Panc1 (cell line): ENCODE measurements around the gene SLC35F1. TPM values are rescaled to one million over a fixed set of nuclear protein-coding genes. Genes with fewer than 3 reads are reported as not detected.

ENCODE experiments used
- ATAC-seq: fragments of 200-7000 bp; cut with Tn5 transposase; 2 replicates; pipeline ENCODE4 v1.9.1; 2020; ENCODE audit warnings: mild to moderate bottlenecking, moderate library complexity
- BruUV-seq: library from RNA; stranded (reverse); fragments of 400-500 nt; replicated peaks from 2 replicates; lab custom pipeline; 2021; lab: Mats Ljungman, UMichigan
- CTCF ChIA-PET: fragments of 300-600 bp; sonication (Branson Sonifier 250); formaldehyde crosslinking; loops from one replicate; lab custom pipeline; 2022; ENCODE audit warnings: antibody characterized with exemption; lab: Charles Lee
- POLR2A ChIA-PET: fragments of 300-600 bp; sonication (Branson Sonifier 250); formaldehyde crosslinking; loops from one replicate; lab custom pipeline; 2022; ENCODE audit warnings: antibody characterized with exemption; lab: Charles Lee
- DNase-seq: peaks from one replicate; pipeline ENCODE4 v3.0.0-alpha.2; 2010; ENCODE audit warnings: low read depth, low spot score
- H3K27ac ChIP-seq: 2 replicates; pipeline ENCODE4 v1.5.1; 2011; ENCODE audit warnings: mild to moderate bottlenecking, low read length, inconsistent platforms
- H3K27me3 ChIP-seq: fragments of 200-500 bp; sonication (Bioruptor generic); 2 replicates; pipeline ENCODE4 v1.6.0; 2014; ENCODE audit warnings: low read length, inconsistent platforms; ENCODE audit not compliant: control insufficient read depth, insufficient read depth
- H3K36me3 ChIP-seq: fragments of 200-500 bp; sonication (Bioruptor generic); 2 replicates; pipeline ENCODE4 v1.5.1; 2014; ENCODE audit warnings: inconsistent platforms, mild to moderate bottlenecking, low read length, moderate library complexity; ENCODE audit not compliant: control insufficient read depth, insufficient read depth
- H3K4me1 ChIP-seq: 2 replicates; pipeline ENCODE4 v1.5.1; 2011; ENCODE audit warnings: inconsistent platforms, mild to moderate bottlenecking, low read length, moderate library complexity; ENCODE audit not compliant: control insufficient read depth, insufficient read depth
- H3K4me3 ChIP-seq, 2 experiments: 2 replicates each; pipeline ENCODE4 v1.5.1; 2011 to 2012; ENCODE audit warnings: low read depth in 2 of 2, low read length in 2 of 2, mild to moderate bottlenecking in 2 of 2, inconsistent platforms in 1 of 2, moderate library complexity in 1 of 2
- H3K9me3 ChIP-seq: fragments of 200-500 bp; sonication (Bioruptor generic); 2 replicates; pipeline ENCODE4 v1.5.1; 2014; ENCODE audit warnings: low read depth, mild to moderate bottlenecking, inconsistent platforms, low read length, moderate library complexity; ENCODE audit not compliant: control insufficient read depth, insufficient read depth
- POLR2AphosphoS5 ChIP-seq: IDR thresholded peaks from 2 replicates; pipeline ENCODE4 v1.6.1; 2012; ENCODE audit warnings: mild to moderate bottlenecking, low read depth, low read length, moderate library complexity
- SIN3A ChIP-seq: IDR thresholded peaks from 2 replicates; pipeline ENCODE4 v1.6.1; 2012; ENCODE audit warnings: low read depth, mild to moderate bottlenecking, low read length, moderate library complexity, borderline replicate concordance; ENCODE audit not compliant: insufficient read depth
- TCF7L2 ChIP-seq: IDR thresholded peaks from 2 replicates; pipeline ENCODE4 v1.6.1; 2011; ENCODE audit warnings: mild to moderate bottlenecking, low read depth, low read length, inconsistent platforms
- in situ Hi-C: cut with HindIII; loops from 2 replicates; pipeline ENCODE4 v1.10.0; 2016; ENCODE audit warnings: low sequenced_read_pairs, low pct_unique_long_range_greater_than_20kb
- intact Hi-C: fragments of 100-400 bp; cut with micrococcal nuclease; formaldehyde crosslinking; loops from one replicate; pipeline ENCODE4 v1.10.0; 2022; ENCODE audit not compliant: unreplicated experiment
- total RNA-seq: library from RNA; stranded (reverse); gene quantifications from one replicate; pipeline ENCODE4 v1.2.1, GENCODE V29; 2021; ENCODE audit not compliant: unreplicated experiment
- TF ChIP-seq, protein P1 (sequence below): fragments of 450-650 bp; IDR thresholded peaks from 2 replicates; pipeline ENCODE4 v1.5.1; 2017; ENCODE audit warnings: mild to moderate bottlenecking
- TF ChIP-seq, protein P2 (sequence below), 2 experiments: IDR thresholded peaks; 2 replicates each; pipeline ENCODE4 v1.6.1; 2011 to 2012; ENCODE audit warnings: low read depth in 2 of 2, control low read depth in 1 of 2, low read length in 1 of 2, mild to moderate bottlenecking in 1 of 2, moderate library complexity in 1 of 2; ENCODE audit not compliant: insufficient read depth in 1 of 2

The SLC35F1 gene
- total RNA-seq, 1 experiment from 2014 or later: not detected

DNA sequence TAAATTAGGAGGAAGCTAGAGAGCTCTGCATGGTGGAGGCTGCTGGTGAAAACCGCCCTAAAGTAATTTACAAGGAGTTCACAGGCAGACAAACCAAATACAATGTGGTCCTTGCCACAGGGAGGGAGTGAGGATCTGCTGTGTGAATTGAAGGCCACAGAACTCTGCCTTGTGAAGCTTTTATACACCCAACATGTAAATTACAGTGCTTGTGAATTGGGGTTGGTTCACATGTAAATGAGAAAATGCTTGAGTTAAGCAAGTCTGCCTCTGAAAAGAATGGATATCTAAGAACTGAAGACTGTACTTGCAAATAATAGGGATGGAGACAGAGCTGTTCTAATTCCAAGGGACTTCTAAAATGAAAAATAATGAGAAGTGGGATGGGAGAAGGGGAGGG is 194.2 kb downstream of the SLC35F1 start:
- no peak overlapping the region for H3K4me3 ChIP-seq
- in situ Hi-C loops (no loop called here), intact Hi-C loops (no loop called here)
- ChIA-PET CTCF (no interaction called here), POLR2A (no interaction called here)
- H3K9me3 ChIP-seq: no peaks in the 10 kb centered on the region
- no peak for TF ChIP-seq TCF7L2
- TF ChIP-seq, protein P1, sequence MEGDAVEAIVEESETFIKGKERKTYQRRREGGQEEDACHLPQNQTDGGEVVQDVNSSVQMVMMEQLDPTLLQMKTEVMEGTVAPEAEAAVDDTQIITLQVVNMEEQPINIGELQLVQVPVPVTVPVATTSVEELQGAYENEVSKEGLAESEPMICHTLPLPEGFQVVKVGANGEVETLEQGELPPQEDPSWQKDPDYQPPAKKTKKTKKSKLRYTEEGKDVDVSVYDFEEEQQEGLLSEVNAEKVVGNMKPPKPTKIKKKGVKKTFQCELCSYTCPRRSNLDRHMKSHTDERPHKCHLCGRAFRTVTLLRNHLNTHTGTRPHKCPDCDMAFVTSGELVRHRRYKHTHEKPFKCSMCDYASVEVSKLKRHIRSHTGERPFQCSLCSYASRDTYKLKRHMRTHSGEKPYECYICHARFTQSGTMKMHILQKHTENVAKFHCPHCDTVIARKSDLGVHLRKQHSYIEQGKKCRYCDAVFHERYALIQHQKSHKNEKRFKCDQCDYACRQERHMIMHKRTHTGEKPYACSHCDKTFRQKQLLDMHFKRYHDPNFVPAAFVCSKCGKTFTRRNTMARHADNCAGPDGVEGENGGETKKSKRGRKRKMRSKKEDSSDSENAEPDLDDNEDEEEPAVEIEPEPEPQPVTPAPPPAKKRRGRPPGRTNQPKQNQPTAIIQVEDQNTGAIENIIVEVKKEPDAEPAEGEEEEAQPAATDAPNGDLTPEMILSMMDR: no peak
- TF ChIP-seq, protein P2, sequence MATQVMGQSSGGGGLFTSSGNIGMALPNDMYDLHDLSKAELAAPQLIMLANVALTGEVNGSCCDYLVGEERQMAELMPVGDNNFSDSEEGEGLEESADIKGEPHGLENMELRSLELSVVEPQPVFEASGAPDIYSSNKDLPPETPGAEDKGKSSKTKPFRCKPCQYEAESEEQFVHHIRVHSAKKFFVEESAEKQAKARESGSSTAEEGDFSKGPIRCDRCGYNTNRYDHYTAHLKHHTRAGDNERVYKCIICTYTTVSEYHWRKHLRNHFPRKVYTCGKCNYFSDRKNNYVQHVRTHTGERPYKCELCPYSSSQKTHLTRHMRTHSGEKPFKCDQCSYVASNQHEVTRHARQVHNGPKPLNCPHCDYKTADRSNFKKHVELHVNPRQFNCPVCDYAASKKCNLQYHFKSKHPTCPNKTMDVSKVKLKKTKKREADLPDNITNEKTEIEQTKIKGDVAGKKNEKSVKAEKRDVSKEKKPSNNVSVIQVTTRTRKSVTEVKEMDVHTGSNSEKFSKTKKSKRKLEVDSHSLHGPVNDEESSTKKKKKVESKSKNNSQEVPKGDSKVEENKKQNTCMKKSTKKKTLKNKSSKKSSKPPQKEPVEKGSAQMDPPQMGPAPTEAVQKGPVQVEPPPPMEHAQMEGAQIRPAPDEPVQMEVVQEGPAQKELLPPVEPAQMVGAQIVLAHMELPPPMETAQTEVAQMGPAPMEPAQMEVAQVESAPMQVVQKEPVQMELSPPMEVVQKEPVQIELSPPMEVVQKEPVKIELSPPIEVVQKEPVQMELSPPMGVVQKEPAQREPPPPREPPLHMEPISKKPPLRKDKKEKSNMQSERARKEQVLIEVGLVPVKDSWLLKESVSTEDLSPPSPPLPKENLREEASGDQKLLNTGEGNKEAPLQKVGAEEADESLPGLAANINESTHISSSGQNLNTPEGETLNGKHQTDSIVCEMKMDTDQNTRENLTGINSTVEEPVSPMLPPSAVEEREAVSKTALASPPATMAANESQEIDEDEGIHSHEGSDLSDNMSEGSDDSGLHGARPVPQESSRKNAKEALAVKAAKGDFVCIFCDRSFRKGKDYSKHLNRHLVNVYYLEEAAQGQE (IDR thresholded peaks at IDR 0.05; ENCODE audit: insufficient read depth in 1 of 2, low read depth in 2 of 2, low read length in 1 of 2): no peak
- no peak for TF ChIP-seq POLR2AphosphoS5
- no peak for TF ChIP-seq SIN3A
- DNase-seq (no peak), ATAC-seq (no peak)
- H3K27me3 ChIP-seq: no peaks in the 10 kb centered on the region
- no TSS peak for BruUV-seq
- no peaks in the 10 kb centered on the region for H3K4me1 ChIP-seq
- no peak overlapping the region for H3K27ac ChIP-seq
- no peaks in the 10 kb centered on the region for H3K36me3 ChIP-seq

DNA sequence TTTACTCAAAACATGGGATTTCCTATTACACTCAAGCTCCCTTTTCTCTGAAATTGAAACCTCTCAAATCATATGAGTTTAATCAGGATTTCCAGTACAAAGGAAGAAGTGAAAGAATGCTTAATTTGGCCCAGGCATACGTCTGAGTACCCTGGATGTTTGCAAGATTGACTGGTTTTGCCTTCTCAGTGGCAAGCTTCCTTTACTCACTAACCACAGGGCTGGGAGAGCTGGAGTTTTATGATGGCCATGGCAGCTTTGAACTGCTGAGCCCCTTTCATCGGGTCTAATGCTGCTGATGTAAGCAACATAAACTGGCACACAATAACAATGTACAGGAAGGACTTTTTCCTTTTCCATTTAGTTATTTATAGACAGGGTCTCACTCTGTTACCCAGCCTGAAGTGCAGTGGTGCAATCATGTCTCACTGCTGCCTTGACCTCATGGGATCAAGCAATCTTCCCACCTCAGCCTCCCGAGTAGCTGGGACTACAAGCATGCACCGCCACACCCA is 194.8 kb downstream of the SLC35F1 start:
- ATAC-seq: no peak
- ChIA-PET POLR2A (no interaction called here), CTCF (no interaction called here)
- Histone ChIP-seq H3K27me3 (no peaks in the 10 kb centered on the region), H3K4me1 (no peaks in the 10 kb centered on the region), H3K27ac (no peak overlapping the region), H3K36me3 (no peaks in the 10 kb centered on the region), H3K9me3 (no peaks in the 10 kb centered on the region), H3K4me3 (no peak overlapping the region)
- in situ Hi-C loops: no loop called here
- no TSS peak for BruUV-seq
- no peak for TF ChIP-seq SIN3A
- TF ChIP-seq, protein P1: no peak
- TF ChIP-seq TCF7L2: no peak
- TF ChIP-seq, protein P2 (IDR thresholded peaks at IDR 0.05; ENCODE audit: insufficient read depth in 1 of 2, low read depth in 2 of 2, low read length in 1 of 2): no peak
- no peak for TF ChIP-seq POLR2AphosphoS5
- no peak for DNase-seq
- intact Hi-C loops: no loop called here
